ENCODE measurements around the gene ATP2A3.

DNA sequence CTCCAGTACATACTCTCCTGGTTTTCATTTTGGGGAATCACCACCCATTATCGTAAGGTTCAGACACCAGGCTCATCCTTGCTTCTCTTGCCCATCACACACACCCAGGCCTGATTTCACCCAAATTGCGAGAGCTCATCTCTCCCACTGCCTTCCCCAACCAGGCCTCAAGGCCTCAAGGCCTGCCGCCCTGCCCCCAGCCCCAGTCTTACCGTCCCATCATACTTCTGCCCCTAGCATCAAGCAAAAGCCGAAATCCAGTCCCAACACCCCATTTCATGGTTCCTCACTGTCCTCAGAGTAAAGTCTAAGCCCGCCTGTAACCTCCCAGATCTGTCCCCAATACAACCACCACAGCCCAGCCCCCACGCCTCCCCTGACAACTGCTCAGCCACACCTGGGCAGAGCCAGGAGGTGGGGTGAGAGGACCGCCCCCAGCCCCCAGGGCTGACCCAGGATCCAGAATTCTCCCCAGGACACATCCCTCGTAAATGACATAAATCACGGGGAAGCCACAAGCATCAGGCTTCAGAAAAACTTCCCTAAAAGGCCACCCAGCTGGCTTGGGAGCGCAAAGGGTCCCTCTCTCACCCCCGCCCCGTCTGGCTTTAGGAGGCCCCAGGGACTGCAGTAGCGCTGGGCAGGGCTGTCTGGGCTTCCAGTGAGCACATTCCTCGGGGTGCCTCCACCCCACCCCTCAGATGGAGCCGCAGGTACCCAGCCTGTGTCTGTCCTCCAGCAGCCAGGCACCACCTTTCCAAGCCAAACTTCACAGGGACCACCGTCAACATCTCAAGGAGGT lies 38.4 kb downstream of the ATP2A3 start:
- TF ChIP-seq, protein P1, sequence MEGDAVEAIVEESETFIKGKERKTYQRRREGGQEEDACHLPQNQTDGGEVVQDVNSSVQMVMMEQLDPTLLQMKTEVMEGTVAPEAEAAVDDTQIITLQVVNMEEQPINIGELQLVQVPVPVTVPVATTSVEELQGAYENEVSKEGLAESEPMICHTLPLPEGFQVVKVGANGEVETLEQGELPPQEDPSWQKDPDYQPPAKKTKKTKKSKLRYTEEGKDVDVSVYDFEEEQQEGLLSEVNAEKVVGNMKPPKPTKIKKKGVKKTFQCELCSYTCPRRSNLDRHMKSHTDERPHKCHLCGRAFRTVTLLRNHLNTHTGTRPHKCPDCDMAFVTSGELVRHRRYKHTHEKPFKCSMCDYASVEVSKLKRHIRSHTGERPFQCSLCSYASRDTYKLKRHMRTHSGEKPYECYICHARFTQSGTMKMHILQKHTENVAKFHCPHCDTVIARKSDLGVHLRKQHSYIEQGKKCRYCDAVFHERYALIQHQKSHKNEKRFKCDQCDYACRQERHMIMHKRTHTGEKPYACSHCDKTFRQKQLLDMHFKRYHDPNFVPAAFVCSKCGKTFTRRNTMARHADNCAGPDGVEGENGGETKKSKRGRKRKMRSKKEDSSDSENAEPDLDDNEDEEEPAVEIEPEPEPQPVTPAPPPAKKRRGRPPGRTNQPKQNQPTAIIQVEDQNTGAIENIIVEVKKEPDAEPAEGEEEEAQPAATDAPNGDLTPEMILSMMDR (conservative IDR thresholded peaks at IDR 0.05; ENCODE audit: low read length) = no peak
- no peak for TF ChIP-seq EZH2phosphoT487 (IDR thresholded peaks at IDR 0.05; ENCODE audit: borderline replicate concordance)
